Neural progenitor cell (in vitro differentiated cells): ENCODE measurements around the gene NELFB.

Experiments
- CTCF ChIP-seq: fragments of 200-600 bp; sonication (generic); IDR thresholded peaks from 2 replicates; pipeline ENCODE4 v1.5.1; 2017; ENCODE audit warnings: antibody characterized with exemption, mild to moderate bottlenecking
- EZH2 ChIP-seq: fragments of 200-600 bp; sonication (generic); IDR thresholded peaks from 2 replicates; pipeline ENCODE4 v1.6.1; 2017; ENCODE audit warnings: antibody characterized with exemption, mild to moderate bottlenecking, moderate library complexity
- EZH2phosphoT487 ChIP-seq: fragments of 200-600 bp; sonication (generic); IDR thresholded peaks from 2 replicates; pipeline ENCODE4 v1.6.1; 2017; ENCODE audit warnings: antibody characterized with exemption

DNA sequence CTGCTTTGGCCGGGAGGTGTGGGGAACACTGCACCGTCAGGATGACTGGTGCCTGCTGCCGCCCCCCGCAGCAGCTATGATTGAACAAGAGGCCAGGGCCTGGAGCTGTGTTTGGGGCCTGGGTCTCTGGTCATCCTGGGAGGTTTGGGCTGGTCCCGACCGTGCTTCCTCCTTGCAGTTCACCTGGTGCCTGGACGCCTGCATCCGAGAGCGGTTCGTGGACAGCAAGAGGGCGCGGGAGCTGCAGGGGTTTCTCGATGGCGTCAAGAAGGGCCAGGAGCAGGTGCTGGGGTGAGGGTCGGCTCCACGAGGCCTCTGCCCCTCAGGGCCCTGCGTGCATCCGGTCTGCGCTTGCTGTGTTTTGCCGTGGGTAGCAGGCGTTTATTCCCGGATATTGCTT lies 8.9 kb downstream of the NELFB start:
- no peak for TF ChIP-seq CTCF
- no peak for TF ChIP-seq EZH2
- TF ChIP-seq EZH2phosphoT487 = no peak
